HUES6 (cell line): Measurements from ENCODE around the gene RAB1B.
"Not testable (repeated sequence)": the region's sequence is repeated elsewhere in the genome, so short reads cannot be mapped to it uniquely, and the experiment has no call there.

Experiments
- H3K27ac ChIP-seq: 2 replicates; pipeline ENCODE4 v1.7.0; 2013; ENCODE audit warnings: low read depth, mild to moderate bottlenecking, low read length, inconsistent platforms
- H3K27me3 ChIP-seq: 2 replicates; pipeline ENCODE4 v1.6.1; 2013; ENCODE audit warnings: low read length; ENCODE audit not compliant: control insufficient read depth, insufficient read depth
- H3K36me3 ChIP-seq: 2 replicates; pipeline ENCODE4 v1.6.1; 2013; ENCODE audit warnings: low read length; ENCODE audit not compliant: control insufficient read depth, insufficient read depth
- H3K4me1 ChIP-seq: 2 replicates; pipeline ENCODE4 v1.6.1; 2013; ENCODE audit warnings: low read length; ENCODE audit not compliant: control insufficient read depth, insufficient read depth
- H3K4me3 ChIP-seq: 2 replicates; pipeline ENCODE4 v1.5.1; 2013; ENCODE audit warnings: low read depth, low read length
- H3K9ac ChIP-seq: one replicate; pipeline ENCODE4 v1.6.1; 2013; ENCODE audit warnings: mild to moderate bottlenecking, low read length
- H3K9me3 ChIP-seq: 2 replicates; pipeline ENCODE4 v1.6.1; 2013; ENCODE audit warnings: low read depth, low read length; ENCODE audit not compliant: control insufficient read depth, insufficient read depth

The RAB1B gene

DNA sequence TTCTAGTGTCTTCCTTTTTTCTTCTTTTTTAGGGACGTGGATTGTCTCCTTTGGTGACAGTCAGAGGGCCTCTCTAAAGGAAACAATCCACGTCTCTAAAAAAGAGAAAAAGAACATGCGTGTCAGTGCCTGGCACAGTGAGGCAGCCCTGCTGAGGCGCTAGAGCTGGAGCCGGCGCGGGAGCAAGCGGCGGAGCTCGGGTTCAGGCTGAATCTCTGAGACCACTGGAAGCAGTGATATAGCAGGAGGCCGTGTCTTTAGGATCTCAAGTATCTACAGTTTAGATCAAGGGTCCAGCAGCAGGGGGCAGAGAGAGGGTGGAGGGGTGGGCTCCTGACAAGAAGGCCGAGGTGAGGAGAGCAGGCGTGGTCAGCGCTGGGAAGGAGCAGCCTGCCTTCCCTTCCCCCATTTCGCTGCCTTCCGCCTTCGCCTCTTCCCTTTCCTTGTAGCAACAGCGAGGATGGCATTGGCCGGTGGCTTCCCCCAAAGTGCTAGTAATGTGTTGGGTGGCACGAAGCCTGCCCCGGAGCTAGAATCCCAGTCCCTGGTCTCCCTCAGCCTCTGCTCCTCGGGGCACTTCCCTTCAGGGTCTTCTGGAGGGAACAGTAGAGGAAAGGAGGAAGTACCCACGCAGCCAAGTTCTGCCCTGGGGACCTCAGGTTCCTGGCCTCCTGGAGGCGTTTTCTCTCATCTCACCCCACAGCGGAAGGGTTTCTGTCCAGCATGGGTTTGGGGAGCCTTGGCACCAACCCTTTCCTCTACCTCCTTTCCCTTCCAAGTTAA, 28.2 kb upstream of the RAB1B start:
- H3K4me1 ChIP-seq = peaks cover 5% of the 10 kb centered on the region; the same call in 1 of the 2 replicates
- peaks cover 37% of the 10 kb centered on the region for H3K36me3 ChIP-seq
- no peak overlapping the region for H3K4me3 ChIP-seq
- no peaks in the 10 kb centered on the region for H3K27me3 ChIP-seq
- no peaks in the 10 kb centered on the region for H3K9me3 ChIP-seq
- no peak overlapping the region for H3K27ac ChIP-seq
- H3K9ac ChIP-seq = no peak overlapping the region

DNA sequence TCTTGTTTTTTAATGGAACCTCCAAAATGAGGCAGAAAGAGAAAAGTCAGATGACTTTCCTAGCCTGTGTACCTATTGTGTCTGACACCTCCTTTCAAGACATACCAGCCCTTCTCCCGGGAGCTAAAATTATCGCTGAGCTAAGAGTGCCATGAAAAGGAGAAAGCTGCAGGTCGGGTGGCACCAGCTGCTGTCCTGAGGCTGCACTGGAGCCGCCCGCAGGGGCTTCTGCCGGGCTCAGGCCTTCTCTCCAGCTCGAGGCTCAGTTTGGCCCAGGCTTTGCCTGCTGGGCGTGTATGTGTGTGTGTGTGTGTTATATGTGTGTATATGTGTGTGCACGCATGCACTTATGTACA, 27.7 kb upstream of the RAB1B start:
- Histone ChIP-seq H3K36me3 (peaks cover 32% of the 10 kb centered on the region), H3K4me1 (peaks cover 5% of the 10 kb centered on the region; the same call in 1 of the 2 replicates), H3K9me3 (no peaks in the 10 kb centered on the region), H3K4me3 (no peak overlapping the region), H3K27ac (no peak overlapping the region), H3K27me3 (no peaks in the 10 kb centered on the region), H3K9ac (no peak overlapping the region)

GRCh38 chr11:66242095-66242765, 26.2 kb upstream of the RAB1B start:
- Histone ChIP-seq H3K36me3 (peaks cover 26% of the 10 kb centered on the region), H3K27ac (no peak overlapping the region), H3K9ac (no peak overlapping the region)

GRCh38 chr11:66243782-66244535, 24.5 kb upstream of the RAB1B start:
- no peak overlapping the region for H3K27ac ChIP-seq

More at GRCh38 chr11:66242095-66242765, 26.2 kb upstream of the RAB1B start:
- peaks cover 5% of the 10 kb centered on the region; the same call in 1 of the 2 replicates for H3K4me1 ChIP-seq
- H3K4me3 ChIP-seq = no peak overlapping the region
- H3K27me3 ChIP-seq = no peaks in the 10 kb centered on the region
- H3K9me3 ChIP-seq = no peaks in the 10 kb centered on the region

DNA sequence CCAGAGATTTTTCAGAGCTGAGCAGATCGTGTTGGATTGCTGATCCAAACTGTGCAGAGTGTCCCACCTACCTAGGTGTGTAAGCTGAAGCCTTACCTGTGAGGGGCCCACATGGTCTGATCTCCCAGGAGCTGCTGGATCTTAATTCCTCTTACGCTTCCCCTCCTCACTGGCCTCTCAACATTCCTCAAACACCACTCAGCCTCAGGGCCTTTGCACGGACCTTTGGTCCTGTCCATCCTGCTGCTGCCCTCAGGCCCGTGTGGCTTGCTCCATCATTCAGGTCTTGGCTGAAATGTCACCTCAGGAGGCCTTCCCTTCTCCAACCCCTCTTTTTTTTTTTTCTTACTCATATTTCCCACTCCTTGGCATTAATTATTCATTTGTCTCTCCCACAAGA, 21.1 kb upstream of the RAB1B start:
- peaks cover 9% of the 10 kb centered on the region for H3K36me3 ChIP-seq
- H3K9ac ChIP-seq = no peak overlapping the region
- H3K4me3 ChIP-seq = no peak overlapping the region
- no peaks in the 10 kb centered on the region for H3K9me3 ChIP-seq
- H3K27me3 ChIP-seq = no peaks in the 10 kb centered on the region
- no peaks in the 10 kb centered on the region; the same call in 1 of the 2 replicates for H3K4me1 ChIP-seq
- H3K27ac ChIP-seq = no peak overlapping the region

More at GRCh38 chr11:66243782-66244535, 24.5 kb upstream of the RAB1B start:
- H3K4me3 ChIP-seq = no peak overlapping the region
- peaks cover 5% of the 10 kb centered on the region; the same call in 1 of the 2 replicates for H3K4me1 ChIP-seq
- H3K9ac ChIP-seq = peak overlapping the region; percentile 16
- peaks cover 22% of the 10 kb centered on the region for H3K36me3 ChIP-seq
- H3K9me3 ChIP-seq = no peaks in the 10 kb centered on the region
- H3K27me3 ChIP-seq = no peaks in the 10 kb centered on the region

GRCh38 chr11:66247801-66248200, 20.6 kb upstream of the RAB1B start:
- H3K4me1 ChIP-seq = no peaks in the 10 kb centered on the region; the same call in 1 of the 2 replicates

GRCh38 chr11:66248903-66249302, 19.5 kb upstream of the RAB1B start:
- H3K9me3 ChIP-seq = no peaks in the 10 kb centered on the region
- H3K4me3 ChIP-seq = no peak overlapping the region
- no peak overlapping the region for H3K27ac ChIP-seq
- H3K36me3 ChIP-seq = peaks cover 5% of the 10 kb centered on the region; the same call in 1 of the 2 replicates
- H3K4me1 ChIP-seq = no peaks in the 10 kb centered on the region; the same call in 1 of the 2 replicates
- H3K27me3 ChIP-seq = no peaks in the 10 kb centered on the region
- H3K9ac ChIP-seq = no peak overlapping the region

More at GRCh38 chr11:66247801-66248200, 20.6 kb upstream of the RAB1B start:
- Histone ChIP-seq H3K9ac (no peak overlapping the region), H3K36me3 (peaks cover 5% of the 10 kb centered on the region; the same call in 1 of the 2 replicates), H3K27ac (no peak overlapping the region), H3K4me3 (no peak overlapping the region), H3K27me3 (no peaks in the 10 kb centered on the region), H3K9me3 (no peaks in the 10 kb centered on the region)

DNA sequence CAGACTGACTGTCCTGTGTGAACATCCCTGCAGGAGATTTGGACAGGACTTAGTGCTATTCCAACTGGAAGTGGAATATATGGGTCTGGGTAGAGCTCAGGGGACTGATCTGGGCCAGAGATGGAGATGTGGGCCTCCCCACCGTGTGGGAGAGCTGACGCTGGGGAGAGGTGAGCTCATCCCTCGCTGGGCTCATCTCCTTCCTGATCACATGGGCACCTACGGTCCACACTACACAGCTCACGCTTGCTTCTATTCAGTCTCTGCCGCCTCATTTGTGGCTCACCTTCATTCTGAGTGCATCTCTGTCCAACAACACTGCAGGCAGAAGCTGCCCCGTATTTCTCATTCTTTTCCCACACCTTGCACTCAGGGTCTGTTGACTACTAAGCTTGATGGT, 16.6 kb upstream of the RAB1B start:
- Histone ChIP-seq H3K27me3 (no peaks in the 10 kb centered on the region), H3K4me3 (no peak overlapping the region), H3K36me3 (peaks cover 5% of the 10 kb centered on the region; the same call in 1 of the 2 replicates), H3K9me3 (no peaks in the 10 kb centered on the region), H3K4me1 (peaks cover 6% of the 10 kb centered on the region; the same call in 1 of the 2 replicates), H3K9ac (no peak overlapping the region), H3K27ac (no peak overlapping the region)

GRCh38 chr11:66253081-66253480, 15.4 kb upstream of the RAB1B start:
- H3K9ac ChIP-seq = not testable (repeated sequence)

DNA sequence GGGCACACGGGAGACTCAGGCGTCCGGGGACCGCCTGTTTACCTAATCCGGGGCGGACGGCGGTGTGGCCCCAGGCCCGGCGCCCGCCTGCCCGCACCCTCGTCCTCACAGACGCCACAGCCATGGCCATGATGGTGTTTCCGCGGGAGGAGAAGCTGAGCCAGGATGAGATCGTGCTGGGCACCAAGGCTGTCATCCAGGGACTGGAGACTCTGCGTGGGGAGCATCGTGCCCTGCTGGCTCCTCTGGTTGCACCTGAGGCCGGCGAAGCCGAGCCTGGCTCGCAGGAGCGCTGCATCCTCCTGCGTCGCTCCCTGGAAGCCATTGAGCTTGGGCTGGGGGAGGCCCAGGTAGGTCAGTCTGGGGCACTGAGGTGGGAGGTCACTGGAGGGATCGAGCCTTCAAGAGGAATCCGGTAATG, 10.0 kb upstream of the RAB1B start:
- Histone ChIP-seq H3K27ac (no peak overlapping the region), H3K4me1 (peaks cover 7% of the 10 kb centered on the region; the same call in 1 of the 2 replicates), H3K27me3 (no peaks in the 10 kb centered on the region)

More at GRCh38 chr11:66253081-66253480, 15.4 kb upstream of the RAB1B start:
- H3K4me3 ChIP-seq, H3K9me3 ChIP-seq, H3K27ac ChIP-seq, H3K36me3 ChIP-seq, H3K27me3 ChIP-seq, H3K4me1 ChIP-seq: not testable (repeated sequence)

More for the DNA sequence above, 10.0 kb upstream of the RAB1B start:
- Histone ChIP-seq H3K9ac (peak overlapping the region; percentile 85), H3K36me3 (peaks cover 36% of the 10 kb centered on the region), H3K9me3 (no peaks in the 10 kb centered on the region), H3K4me3 (peak overlapping the region; percentile 72)
